Measurements from ENCODE around the gene PCDH9.

- TF ChIP-seq, protein P1, sequence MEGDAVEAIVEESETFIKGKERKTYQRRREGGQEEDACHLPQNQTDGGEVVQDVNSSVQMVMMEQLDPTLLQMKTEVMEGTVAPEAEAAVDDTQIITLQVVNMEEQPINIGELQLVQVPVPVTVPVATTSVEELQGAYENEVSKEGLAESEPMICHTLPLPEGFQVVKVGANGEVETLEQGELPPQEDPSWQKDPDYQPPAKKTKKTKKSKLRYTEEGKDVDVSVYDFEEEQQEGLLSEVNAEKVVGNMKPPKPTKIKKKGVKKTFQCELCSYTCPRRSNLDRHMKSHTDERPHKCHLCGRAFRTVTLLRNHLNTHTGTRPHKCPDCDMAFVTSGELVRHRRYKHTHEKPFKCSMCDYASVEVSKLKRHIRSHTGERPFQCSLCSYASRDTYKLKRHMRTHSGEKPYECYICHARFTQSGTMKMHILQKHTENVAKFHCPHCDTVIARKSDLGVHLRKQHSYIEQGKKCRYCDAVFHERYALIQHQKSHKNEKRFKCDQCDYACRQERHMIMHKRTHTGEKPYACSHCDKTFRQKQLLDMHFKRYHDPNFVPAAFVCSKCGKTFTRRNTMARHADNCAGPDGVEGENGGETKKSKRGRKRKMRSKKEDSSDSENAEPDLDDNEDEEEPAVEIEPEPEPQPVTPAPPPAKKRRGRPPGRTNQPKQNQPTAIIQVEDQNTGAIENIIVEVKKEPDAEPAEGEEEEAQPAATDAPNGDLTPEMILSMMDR (IDR thresholded peaks at IDR 0.05; ENCODE audit: insufficient read depth, low read length) = no peak
- TF ChIP-seq, protein P2, sequence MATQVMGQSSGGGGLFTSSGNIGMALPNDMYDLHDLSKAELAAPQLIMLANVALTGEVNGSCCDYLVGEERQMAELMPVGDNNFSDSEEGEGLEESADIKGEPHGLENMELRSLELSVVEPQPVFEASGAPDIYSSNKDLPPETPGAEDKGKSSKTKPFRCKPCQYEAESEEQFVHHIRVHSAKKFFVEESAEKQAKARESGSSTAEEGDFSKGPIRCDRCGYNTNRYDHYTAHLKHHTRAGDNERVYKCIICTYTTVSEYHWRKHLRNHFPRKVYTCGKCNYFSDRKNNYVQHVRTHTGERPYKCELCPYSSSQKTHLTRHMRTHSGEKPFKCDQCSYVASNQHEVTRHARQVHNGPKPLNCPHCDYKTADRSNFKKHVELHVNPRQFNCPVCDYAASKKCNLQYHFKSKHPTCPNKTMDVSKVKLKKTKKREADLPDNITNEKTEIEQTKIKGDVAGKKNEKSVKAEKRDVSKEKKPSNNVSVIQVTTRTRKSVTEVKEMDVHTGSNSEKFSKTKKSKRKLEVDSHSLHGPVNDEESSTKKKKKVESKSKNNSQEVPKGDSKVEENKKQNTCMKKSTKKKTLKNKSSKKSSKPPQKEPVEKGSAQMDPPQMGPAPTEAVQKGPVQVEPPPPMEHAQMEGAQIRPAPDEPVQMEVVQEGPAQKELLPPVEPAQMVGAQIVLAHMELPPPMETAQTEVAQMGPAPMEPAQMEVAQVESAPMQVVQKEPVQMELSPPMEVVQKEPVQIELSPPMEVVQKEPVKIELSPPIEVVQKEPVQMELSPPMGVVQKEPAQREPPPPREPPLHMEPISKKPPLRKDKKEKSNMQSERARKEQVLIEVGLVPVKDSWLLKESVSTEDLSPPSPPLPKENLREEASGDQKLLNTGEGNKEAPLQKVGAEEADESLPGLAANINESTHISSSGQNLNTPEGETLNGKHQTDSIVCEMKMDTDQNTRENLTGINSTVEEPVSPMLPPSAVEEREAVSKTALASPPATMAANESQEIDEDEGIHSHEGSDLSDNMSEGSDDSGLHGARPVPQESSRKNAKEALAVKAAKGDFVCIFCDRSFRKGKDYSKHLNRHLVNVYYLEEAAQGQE (IDR thresholded peaks at IDR 0.05; ENCODE audit: insufficient replicate concordance, low read depth) = no peak
- no peak for TF ChIP-seq POLR2AphosphoS5 (IDR thresholded peaks at IDR 0.05; ENCODE audit: low read depth)
These were observed 901.7 kb downstream of the PCDH9 start for GRCh38 chr13:66328476-66328875.
